Ecto neural progenitor cell (in vitro differentiated cells): ENCODE data around the gene ARHGEF4.
A peak's percentile ranks its signal among the peaks of the same experiment; 100 is the strongest.

Experiments used
- DNase-seq: peaks from one replicate; pipeline ENCODE4 v3.0.0-alpha.2; 2018; ENCODE audit warnings: low spot score

The ARHGEF4 gene

GRCh38 chr2:130836501-130837174, at the start of gene ARHGEF4:
ARHGEF4 (plus strand) TSS chr2:130836914; CDS start chr2:130836954, 40 bp downstream.
- DNase-seq, result peak; percentile 90

- no peak for DNase-seq
These were observed 48.9 kb upstream of the ARHGEF4 start for GRCh38 chr2:130787841-130788240.

- DNase-seq, result no peak
These were observed 46.4 kb upstream of the ARHGEF4 start for GRCh38 chr2:130790312-130790711.

GRCh38 chr2:130790804-130791616, 45.7 kb upstream of the ARHGEF4 start:
- no peak for DNase-seq

- no peak for DNase-seq
These were observed 45.1 kb upstream of the ARHGEF4 start for GRCh38 chr2:130791617-130791939.

- DNase-seq, result no peak
These were observed 41.3 kb upstream of the ARHGEF4 start for GRCh38 chr2:130795431-130795830.

GRCh38 chr2:130796290-130796689, 40.4 kb upstream of the ARHGEF4 start:
- DNase-seq, result no peak

- peak; percentile 96 for DNase-seq
These were observed 39.0 kb upstream of the ARHGEF4 start for GRCh38 chr2:130797493-130798435.

- peak; percentile 74 for DNase-seq
These were observed 38.1 kb upstream of the ARHGEF4 start for GRCh38 chr2:130798472-130799218.

GRCh38 chr2:130799295-130799694, 37.4 kb upstream of the ARHGEF4 start:
- DNase-seq, result no peak

GRCh38 chr2:130805613-130806012, 31.1 kb upstream of the ARHGEF4 start:
- DNase-seq, result no peak

GRCh38 chr2:130806370-130806769, 30.3 kb upstream of the ARHGEF4 start:
- no peak for DNase-seq

GRCh38 chr2:130807659-130808385, 28.9 kb upstream of the ARHGEF4 start:
- DNase-seq, result no peak

- no peak for DNase-seq
These were observed 28.0 kb upstream of the ARHGEF4 start for GRCh38 chr2:130808482-130809268.

GRCh38 chr2:130810490-130810889, 26.2 kb upstream of the ARHGEF4 start:
- DNase-seq, result no peak

GRCh38 chr2:130813722-130814121, 23.0 kb upstream of the ARHGEF4 start:
- no peak for DNase-seq

- no peak for DNase-seq
These were observed 21.6 kb upstream of the ARHGEF4 start for GRCh38 chr2:130814931-130815680.

- no peak for DNase-seq
These were observed 17.9 kb upstream of the ARHGEF4 start for GRCh38 chr2:130818809-130819208.

GRCh38 chr2:130819226-130819607, 17.5 kb upstream of the ARHGEF4 start:
- DNase-seq, result no peak
